Measurements from ENCODE around the gene RAB30. TPM values are rescaled to one million over a fixed set of nuclear protein-coding genes. Genes with fewer than 3 reads are reported as not detected.

The RAB30 gene
- total and polyA plus RNA-seq, 2 donors: 12.0 to 34.2 TPM

- Histone ChIP-seq H3K27ac (ENCODE audit: low read depth) (no peak overlapping the region), H3K4me3 (ENCODE audit: low read depth, low read length) (no peak overlapping the region), H3K4me1 (ENCODE audit: insufficient read depth) (no peaks in the 10 kb centered on the region), H3K36me3 (ENCODE audit: insufficient read depth) (no peaks in the 10 kb centered on the region)
- DNase-seq (ENCODE audit: extremely low spot score): no peak
- 90% methylated on average over 3 of the region's 3 CpGs for WGBS
These were observed 135.4 kb downstream of the RAB30 start for GRCh38 chr11:82936261-82936660.

DNA sequence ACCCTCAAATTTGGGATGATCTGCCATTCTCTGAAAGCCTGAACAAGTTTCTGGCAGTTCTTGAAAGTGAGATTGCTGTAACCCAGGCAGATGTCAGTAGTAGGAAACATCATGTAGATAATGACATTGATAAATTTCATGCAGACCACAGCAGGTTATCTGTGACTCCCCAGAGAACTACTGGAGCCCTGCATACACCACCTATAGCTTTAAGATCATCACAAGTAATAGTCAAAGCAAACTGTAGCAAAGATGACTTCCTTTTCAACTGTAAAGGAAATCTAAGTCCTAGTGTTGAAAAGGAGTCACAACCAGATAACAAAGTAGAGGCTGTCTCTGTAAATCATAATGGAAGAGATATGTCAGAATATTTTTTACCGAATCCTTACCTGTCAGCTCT is 139.1 kb downstream of the RAB30 start:
- no peaks in the 10 kb centered on the region for H3K4me1 ChIP-seq (ENCODE audit: insufficient read depth)
- no peak overlapping the region for H3K4me3 ChIP-seq (ENCODE audit: low read depth, low read length)
- no peaks in the 10 kb centered on the region for H3K36me3 ChIP-seq (ENCODE audit: insufficient read depth)
- WGBS: 93% methylated on average over 1 of the region's 1 CpG
- H3K27ac ChIP-seq (ENCODE audit: low read depth): no peak overlapping the region
- no peak for DNase-seq (ENCODE audit: extremely low spot score)

- DNase-seq (ENCODE audit: extremely low spot score): no peak
- Histone ChIP-seq H3K4me1 (ENCODE audit: insufficient read depth) (no peaks in the 10 kb centered on the region), H3K4me3 (ENCODE audit: low read depth, low read length) (no peak overlapping the region), H3K27ac (ENCODE audit: low read depth) (no peak overlapping the region), H3K36me3 (ENCODE audit: insufficient read depth) (no peaks in the 10 kb centered on the region)
- 67% methylated on average over 2 of the region's 2 CpGs for WGBS
These were observed 141.0 kb downstream of the RAB30 start for GRCh38 chr11:82930734-82931133.

DNA sequence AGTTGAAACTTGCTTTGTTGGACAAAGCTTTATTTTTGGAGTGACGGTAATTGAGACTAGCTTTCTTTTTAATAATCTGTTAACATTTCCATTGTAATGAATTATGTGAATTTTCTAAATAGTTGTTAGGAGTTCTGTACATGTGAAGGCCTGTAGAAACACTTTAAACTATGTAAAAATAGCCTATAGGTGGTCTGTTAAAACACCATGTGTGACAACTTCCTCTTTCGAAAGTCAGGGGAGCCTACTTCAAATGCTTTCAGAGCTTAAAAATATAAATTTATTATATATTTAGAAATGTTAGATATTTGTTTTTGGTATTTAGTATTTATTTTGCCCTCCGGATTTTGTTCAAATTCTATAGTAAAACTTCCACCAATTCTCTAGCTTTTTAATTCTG is 141.5 kb downstream of the RAB30 start:
- Histone ChIP-seq H3K4me1 (ENCODE audit: insufficient read depth) (no peaks in the 10 kb centered on the region), H3K27ac (ENCODE audit: low read depth) (no peak overlapping the region), H3K36me3 (ENCODE audit: insufficient read depth) (no peaks in the 10 kb centered on the region), H3K4me3 (ENCODE audit: low read depth, low read length) (no peak overlapping the region)
- WGBS: 75% methylated on average over 3 of the region's 3 CpGs
- DNase-seq (ENCODE audit: extremely low spot score): no peak

DNA sequence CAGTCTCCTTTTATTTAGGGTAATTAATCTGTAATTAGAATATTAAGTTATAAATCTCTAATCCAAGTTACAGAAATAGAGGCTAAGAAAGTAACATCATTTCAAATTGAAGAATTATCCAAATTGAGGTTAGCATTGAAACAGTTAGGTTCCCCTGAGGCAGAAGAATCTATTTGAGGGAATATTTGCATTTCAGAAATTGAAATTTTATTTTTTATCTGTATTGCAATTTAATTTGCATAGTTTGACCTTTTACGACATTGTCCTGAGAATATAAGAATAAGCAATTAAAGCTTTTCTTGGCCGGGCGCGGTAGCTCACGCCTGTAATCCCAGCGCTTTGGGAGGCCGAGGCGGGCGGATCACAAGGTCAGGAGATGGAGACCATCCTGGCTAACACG is 142.6 kb downstream of the RAB30 start:
- Histone ChIP-seq H3K36me3 (ENCODE audit: insufficient read depth) (no peaks in the 10 kb centered on the region), H3K27ac (ENCODE audit: low read depth) (no peak overlapping the region), H3K4me1 (ENCODE audit: insufficient read depth) (no peaks in the 10 kb centered on the region), H3K4me3 (ENCODE audit: low read depth, low read length) (no peak overlapping the region)
- no peak for DNase-seq (ENCODE audit: extremely low spot score)
- WGBS: 95% methylated on average over 10 of the region's 10 CpGs

DNA sequence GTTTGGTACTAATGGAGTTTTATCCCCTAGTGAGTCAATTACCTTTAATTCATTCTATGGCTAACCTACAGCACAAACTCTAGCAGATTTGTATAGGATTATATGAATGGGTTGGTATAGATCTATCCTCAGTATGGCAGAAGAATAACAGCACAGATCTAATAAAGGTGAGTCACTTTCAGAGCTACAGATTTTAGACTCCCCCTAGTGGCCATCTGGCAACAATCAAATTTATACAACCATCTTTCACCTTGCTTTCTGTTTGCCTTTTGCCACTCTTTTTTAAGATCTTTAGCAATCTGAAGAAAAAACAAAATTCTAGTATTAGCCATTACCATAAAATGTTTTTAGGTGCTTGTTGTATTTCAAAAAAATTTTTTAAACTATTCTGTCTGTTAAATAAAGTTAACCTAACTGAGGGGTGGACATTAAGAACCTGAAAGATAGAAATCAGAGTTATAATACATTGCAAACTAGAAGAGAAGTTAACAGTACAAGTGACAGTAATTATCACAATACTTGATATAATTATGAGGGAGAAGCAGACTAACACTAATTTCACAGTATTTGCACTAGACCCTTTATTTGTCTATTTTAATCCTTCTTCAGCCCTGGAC is 144.3 kb downstream of the RAB30 start:
- Histone ChIP-seq H3K36me3 (ENCODE audit: insufficient read depth) (no peaks in the 10 kb centered on the region), H3K27ac (ENCODE audit: low read depth) (no peak overlapping the region), H3K4me1 (ENCODE audit: insufficient read depth) (no peaks in the 10 kb centered on the region), H3K4me3 (ENCODE audit: low read depth, low read length) (no peak overlapping the region)
- DNase-seq (ENCODE audit: extremely low spot score): no peak

DNA sequence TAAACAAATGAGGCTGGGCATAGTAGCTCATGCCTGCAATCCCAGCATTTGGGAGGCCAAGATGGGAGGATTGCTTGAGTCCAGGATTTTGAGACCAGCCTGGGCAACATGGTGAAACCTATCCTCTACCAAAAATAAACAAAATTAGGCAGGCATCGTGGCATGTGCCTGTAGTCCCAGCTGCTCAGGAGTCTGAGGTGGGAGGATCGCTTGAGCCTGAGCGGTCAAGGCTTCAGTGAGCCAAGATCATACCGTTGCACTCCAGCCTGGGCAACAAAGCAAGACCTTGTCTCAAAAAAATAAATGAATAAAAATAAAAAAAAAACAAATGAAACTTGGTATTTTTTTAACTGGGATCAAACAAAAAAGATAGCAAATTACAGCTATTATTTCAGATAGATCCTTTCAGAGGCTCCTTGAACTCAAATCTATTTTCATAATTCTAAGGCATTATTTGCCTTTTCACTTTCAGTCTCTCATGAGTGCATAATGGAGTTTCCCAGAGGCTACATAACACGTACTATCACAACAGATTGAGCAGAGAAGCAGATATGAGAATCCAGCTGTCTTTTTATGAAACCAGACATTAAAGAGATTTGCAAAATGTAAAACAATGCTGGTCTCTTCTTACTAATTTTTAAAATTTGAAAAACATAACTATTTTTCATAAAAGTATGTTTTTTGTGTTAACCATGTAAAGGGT is 147.0 kb downstream of the RAB30 start:
- Histone ChIP-seq H3K27ac (ENCODE audit: low read depth) (no peak overlapping the region), H3K4me3 (ENCODE audit: low read depth, low read length) (no peak overlapping the region), H3K36me3 (ENCODE audit: insufficient read depth) (no peaks in the 10 kb centered on the region), H3K4me1 (ENCODE audit: insufficient read depth) (no peaks in the 10 kb centered on the region)
- WGBS: 92% methylated on average over 5 of the region's 5 CpGs
- no peak for DNase-seq (ENCODE audit: extremely low spot score)

Small RNA genes within 50 kb of the gene (small RNA-seq; reads per million reads assigned to genes)
- gene SNORA70E: not detected

Other genes with a start within 250 kb of the RAB30 start
- gene PRCP, start 171.5 kb downstream of the RAB30 start, total RNA-seq: 173 TPM
- 67.7 TPM for gene PRCP, start 171.5 kb downstream of the RAB30 start, polyA plus RNA-seq
- 7.8 TPM for gene DDIAS, start 170.2 kb downstream of the RAB30 start, total RNA-seq
- 0.84 TPM for gene DDIAS, start 170.2 kb downstream of the RAB30 start, polyA plus RNA-seq
- 75.2 TPM for gene PCF11, start 85.2 kb upstream of the RAB30 start, total RNA-seq
- gene PCF11, start 85.2 kb upstream of the RAB30 start, polyA plus RNA-seq: 38.1 TPM
- gene ANKRD42, start 121.8 kb upstream of the RAB30 start, total RNA-seq: 6.4 TPM
- gene ANKRD42, start 121.8 kb upstream of the RAB30 start, polyA plus RNA-seq: 9.6 TPM
- 86.0 TPM for gene CCDC90B, start 214.5 kb upstream of the RAB30 start, total RNA-seq
- 33.9 TPM for gene CCDC90B, start 214.5 kb upstream of the RAB30 start, polyA plus RNA-seq

Data from urinary bladder (tissue), 4 donors.